Stimulated activated CD4-positive, alpha-beta T cell treated with anti-CD3 and anti-CD28 coated beads, Interleukin-12 subunit alpha, Interleukin-12 subunit beta, amount 100 ng/mL, for 48 hours (primary cell): ENCODE measurements around the gene MICAL1.

Experiments
- DNase-seq, 3 donors: peaks; one replicate each; pipeline ENCODE4 v3.0.0-alpha.2; 2020; ENCODE audit warnings: low read depth in 2 of 3, low spot score in 1 of 3

Gene MICAL1

GRCh38 chr6:109436041-109436440 lies 19.5 kb downstream of the MICAL1 start:
- DNase-seq = no peak

GRCh38 chr6:109434456-109434855 lies 21.1 kb downstream of the MICAL1 start:
- no peak for DNase-seq

GRCh38 chr6:109429496-109429895 lies 26.1 kb downstream of the MICAL1 start:
- no peak for DNase-seq

GRCh38 chr6:109428889-109429477 lies 26.6 kb downstream of the MICAL1 start:
- DNase-seq = no peak

- no peak for DNase-seq
Measured at GRCh38 chr6:109424946-109425345, 30.6 kb downstream of the MICAL1 start.

GRCh38 chr6:109421184-109421583 lies 34.4 kb downstream of the MICAL1 start:
- no peak for DNase-seq

GRCh38 chr6:109420751-109421150 lies 34.8 kb downstream of the MICAL1 start:
- no peak for DNase-seq

GRCh38 chr6:109417646-109418045 lies 37.9 kb downstream of the MICAL1 start:
- DNase-seq = no peak

- no peak for DNase-seq
Measured at GRCh38 chr6:109411034-109411433, 44.5 kb downstream of the MICAL1 start.

GRCh38 chr6:109406196-109406595 lies 49.4 kb downstream of the MICAL1 start:
- no peak for DNase-seq

GRCh38 chr6:109397020-109397419 lies 58.6 kb downstream of the MICAL1 start:
- no peak for DNase-seq

GRCh38 chr6:109396046-109396718 lies 59.4 kb downstream of the MICAL1 start:
- no peak for DNase-seq
